Left kidney (tissue), 2 donors: ENCODE data around the gene RNF168. TPM values are rescaled to one million over a fixed set of nuclear protein-coding genes. Genes with fewer than 3 reads are reported as not detected.
"Not testable (repeated sequence)": the region's sequence is repeated elsewhere in the genome, so short reads cannot be mapped to it uniquely, and the experiment has no call there.

Experiments used
- DNase-seq: peaks from one replicate; pipeline ENCODE4 v3.0.0-alpha.2; 2013
- polyA plus RNA-seq: library from polyadenylated mRNA; unstranded; fragments of 120-200 nt; gene quantifications from one replicate; pipeline ENCODE4 v1.2.1, GENCODE V29; 2013; ENCODE audit not compliant: insufficient read length

RNF168 gene
- polyA plus RNA-seq, 1 donor, result 21.9 TPM

- DNase-seq, result no peak
Measured at GRCh38 chr3:196517919-196518318, 14.4 kb upstream of the RNF168 start.

GRCh38 chr3:196517162-196517800, 13.7 kb upstream of the RNF168 start:
- no peak for DNase-seq

- no peak for DNase-seq
Measured at GRCh38 chr3:196514913-196515621, 11.5 kb upstream of the RNF168 start, which contains the start of gene SMCO1. TSS of gene SMCO1 (minus strand) at chr3:196515346. CDS start at chr3:196515209, 137 bp downstream.

DNA sequence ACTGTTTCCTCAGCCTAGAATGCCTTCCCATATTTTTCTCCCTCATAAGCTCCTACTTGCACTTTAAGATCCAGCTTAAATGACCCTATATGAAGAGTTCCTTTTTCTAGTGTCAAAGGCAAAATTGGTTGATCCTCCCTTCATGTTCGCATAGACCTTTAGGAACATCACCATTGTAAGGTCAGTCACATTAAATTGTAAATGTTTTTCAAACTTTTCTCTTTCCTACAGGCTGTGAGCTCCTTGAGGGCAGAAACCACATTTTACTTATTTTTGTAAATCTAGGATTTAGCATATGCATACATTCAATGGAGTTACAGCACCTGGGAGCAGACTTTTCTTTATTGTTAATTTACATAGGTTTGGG, 10.8 kb upstream of the RNF168 start:
- no peak for DNase-seq

DNA sequence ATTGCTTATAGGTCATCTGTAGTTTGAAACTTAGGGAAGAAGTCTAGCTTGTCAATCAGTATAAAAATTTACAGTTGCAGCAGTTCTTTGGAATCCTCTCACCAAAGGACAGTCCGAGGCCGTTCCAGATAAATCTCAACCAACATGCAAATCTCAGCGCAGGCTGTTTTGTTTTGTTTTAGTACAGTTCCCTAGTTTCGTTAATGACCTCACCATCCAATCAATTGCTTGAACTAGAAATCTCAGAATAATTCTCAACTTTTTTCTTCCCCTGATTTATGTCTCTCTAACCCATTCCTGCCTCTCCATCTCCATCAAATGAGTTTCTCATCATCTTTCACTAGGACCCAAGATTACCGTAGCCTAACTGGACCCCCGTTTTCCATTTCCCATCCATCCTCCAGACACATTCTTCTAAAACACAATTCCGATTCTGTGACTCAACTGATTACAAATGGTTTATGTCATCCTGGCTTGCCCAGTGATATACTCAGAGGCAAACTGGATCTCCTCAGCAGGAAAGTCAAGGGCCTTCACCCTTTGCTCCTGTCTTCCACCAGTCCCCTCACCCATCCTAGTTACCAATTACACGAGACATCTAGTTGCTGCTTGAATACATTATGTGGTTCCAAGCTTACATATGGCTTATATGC, 10.3 kb upstream of the RNF168 start:
- DNase-seq, result no peak

DNA sequence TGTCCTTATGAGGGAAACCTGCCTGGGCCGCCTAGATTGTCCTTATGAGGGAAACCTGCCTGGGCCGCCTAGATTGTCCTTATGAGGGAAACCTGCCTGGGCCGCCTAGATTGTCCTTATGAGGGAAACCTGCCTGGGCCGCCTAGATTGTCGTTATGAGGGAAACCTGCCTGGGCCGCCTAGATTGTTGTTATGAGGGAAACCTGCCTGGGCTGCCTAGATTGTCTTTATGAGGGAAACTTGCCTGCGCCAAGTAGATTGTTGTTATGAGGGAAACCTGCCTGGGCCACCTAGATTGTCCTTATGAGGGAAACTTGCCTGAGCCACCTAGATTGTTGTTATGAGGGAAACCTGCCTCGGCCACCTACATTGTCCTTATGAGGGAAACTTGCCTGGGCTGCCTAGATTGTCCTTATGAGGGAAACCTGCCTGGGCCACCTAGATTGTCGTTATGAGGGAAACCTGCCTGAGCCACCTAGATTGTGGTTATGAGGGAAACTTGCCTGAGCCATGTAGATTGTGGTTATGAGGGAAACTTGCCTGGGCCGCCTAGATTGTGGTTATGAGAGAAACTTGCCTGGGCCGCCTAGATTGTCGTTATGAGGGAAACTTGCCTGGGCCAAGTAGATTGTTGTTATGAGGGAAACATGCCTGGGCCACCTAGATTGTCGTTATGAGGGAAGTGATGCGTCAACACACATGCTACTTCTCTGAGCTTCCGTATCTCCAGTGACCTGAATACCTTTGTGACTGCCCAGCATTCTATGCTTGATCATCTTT, 8.3 kb upstream of the RNF168 start:
- DNase-seq, result not testable (repeated sequence)

DNA sequence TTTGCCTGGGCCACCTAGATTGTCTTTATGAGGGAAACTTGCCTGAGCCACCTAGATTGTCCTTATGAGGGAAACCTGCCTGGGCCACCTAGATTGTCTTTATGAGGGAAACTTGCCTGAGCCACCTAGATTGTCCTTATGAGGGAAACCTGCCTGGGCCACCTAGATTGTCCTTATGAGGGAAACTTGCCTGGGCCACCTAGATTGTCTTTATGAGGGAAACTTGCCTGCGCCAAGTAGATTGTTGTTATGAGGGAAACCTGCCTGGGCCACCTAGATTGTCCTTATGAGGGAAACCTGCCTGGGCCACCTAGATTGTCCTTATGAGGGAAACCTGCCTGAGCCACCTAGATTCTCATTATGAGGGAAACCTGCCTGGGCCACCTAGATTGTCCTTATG, 7.5 kb upstream of the RNF168 start:
- DNase-seq, result not testable (repeated sequence)

DNA sequence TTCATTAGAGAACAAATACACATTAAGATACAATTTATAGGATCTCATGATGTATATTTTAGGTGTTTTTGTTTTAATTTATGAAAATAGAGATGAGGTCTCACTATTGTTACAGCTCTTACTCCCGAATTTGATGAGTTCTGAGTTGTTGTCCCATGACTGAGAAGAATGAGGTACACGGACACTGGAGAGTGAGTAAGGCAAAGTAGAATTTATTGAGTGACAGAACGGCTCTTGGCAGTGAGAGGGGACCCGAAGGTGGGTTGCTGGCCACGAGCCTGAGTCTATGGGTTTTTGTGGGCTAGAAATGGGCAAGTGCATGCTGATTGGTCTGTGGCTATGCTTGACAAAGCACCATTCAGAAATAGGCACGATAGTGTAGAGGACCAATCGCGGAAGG, 3.1 kb upstream of the RNF168 start:
- no peak for DNase-seq

DNA sequence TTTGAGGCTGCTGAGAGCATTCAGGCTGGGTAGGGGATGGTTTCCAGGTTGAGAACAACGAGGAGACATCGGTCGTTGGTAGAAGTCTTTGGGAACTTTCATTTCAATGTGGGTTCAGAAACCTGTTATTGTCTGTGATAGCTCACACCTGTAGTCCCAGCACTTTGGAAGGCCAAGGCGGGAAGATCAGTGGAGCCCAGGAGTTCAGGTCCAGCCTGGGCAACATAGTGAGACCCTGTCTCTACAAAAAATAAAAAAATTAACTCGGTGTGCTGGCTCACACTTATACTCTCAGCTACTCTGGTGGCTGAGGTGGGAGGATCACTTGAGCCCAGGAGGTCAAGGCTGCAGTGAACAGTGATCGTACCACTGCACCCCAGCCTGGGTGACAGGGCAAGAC, 988 bp upstream of the RNF168 start:
- DNase-seq, result no peak

- DNase-seq, result not testable (repeated sequence)
Measured at GRCh38 chr3:196504077-196504398, 470 bp upstream of the RNF168 start.

DNA sequence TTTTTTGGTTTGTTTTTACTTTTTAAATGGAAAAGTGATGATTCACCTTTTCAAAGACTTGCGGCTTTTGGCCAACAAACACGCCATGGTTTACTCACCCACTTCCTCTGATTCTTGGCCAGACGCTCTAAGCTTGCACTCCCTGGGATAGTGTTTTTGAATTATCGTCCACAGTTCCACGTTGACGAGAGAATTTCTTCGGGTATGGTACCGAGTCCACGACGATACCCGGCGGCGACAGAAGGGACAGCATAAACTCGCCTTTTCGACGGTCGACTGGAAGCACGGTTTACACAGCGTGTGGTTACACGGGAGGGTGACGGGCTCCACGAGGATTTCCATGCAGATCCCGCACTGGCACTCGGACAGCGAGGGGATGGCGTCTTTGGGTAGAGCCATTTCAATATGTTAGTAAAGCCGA, 783 bp downstream of the RNF168 start:
- DNase-seq, result no peak

DNA sequence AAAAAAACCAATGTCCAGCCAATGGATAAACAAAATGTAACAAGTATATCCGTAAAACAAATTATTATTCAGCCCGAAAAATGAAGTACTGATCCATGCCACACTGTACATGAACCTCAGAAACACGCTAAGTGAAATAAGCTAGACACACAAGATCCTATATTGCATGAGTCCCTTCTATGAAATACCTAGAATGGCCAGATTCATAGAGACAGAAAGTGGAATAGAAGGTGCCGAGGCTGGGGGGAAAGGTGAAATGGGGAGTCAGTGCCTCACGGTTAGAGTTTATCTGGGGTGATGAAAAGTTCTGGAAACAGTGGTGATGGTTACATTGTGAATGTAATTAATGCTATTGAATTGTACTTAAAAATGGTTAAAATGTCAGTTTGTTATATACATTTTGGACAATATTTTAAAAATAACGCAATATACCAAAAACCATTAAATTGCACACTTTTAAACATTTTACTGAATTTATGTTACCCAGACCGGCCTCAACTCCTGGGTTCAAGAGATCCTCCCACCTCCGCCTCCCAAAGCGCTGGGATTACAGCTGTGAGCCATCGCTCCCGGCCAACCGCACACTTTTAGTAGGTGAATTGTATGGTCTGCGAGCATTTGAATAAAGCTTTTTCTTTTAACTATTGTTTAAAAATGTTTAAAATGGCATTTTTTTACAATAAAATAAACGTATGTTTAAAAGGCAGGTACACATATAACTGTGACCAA, 2.1 kb downstream of the RNF168 start:
- DNase-seq, result no peak

DNA sequence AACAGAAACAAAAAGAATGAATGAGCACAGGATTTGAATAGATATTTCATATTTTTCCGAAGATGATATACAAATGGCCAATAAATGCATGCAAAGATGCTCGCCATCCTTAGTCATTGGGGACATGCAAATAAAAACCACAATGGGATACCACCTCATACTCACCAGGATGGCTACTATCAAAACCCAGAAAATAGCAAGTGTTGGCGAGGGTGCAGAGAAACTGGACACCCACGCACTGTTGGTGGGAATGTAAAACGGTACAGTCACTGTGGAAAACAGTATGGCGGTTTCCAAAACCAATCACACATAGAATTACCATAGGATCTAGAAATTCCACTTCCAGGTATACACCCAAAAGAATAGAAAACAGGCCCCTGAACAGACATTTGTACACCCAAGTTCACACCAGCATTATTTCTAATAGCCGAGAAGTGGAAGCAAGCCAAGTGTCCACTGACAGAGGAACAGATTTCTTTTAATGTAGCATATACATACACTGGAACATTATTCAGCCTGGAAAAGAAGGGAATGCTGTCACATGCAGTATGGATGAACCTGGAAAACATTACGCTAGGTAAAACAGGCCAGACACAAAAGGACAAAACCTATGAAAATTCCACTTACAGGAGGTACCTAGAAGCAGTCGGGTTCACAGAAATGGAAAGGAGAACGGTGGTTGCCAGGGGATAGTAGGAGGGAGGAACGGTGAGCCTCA, 3.6 kb downstream of the RNF168 start:
- DNase-seq, result no peak

DNA sequence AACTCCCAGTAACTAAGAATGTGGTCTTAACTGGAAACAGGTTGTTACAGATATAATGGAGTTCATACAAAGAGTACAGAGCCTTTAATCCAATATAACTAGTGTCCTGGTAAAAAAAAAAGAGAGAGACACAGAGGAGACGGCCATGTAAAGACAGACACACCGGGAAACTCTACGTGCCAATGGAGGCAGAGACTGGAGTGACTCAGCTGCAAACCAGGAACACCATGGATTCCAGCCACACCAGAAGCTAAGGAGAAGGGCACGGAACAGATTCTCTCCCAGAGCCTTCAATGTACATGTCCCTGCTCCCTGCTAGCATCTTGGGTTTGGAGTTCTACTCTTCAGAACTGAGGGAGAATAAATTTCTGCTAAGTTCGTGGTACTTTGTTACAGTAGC, 4.5 kb downstream of the RNF168 start:
- DNase-seq, result no peak

DNA sequence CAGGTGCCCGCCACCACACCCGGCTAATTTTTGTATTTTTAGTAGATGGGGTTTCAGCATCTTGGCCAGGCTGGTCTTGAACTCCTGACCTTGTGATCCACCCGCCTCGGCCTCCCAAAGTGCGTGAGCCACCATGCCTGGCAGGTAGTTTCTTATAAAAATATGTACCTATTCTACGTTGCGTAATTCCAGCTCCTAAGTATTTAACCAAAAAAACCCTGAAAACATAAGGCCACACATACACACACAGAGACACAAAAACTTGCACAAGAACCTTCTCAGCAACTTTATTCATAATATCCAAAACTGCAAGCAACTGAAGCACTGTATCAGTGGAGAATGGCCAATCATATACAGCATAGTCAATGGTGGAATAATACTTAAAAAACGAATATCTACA, 5.3 kb downstream of the RNF168 start:
- DNase-seq, result no peak

DNA sequence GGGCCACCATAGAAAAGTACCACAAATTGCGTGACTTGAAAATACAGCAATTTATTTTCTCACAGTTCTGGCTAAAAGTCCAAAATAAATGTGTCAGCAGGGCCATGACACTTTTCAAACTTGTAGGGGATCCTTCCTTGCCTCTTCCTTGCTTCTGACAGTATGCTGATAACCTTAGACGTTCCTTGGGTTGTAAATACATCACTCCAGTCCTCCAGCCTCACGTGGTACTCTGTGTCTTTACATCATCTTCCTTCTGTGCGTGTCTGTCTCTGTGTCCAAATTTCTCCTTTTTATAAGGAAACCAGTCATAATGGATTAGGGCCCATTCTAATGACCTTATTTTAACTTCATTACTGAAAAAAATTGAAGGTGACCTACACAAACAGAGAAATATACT, 7.4 kb downstream of the RNF168 start:
- DNase-seq, result no peak

GRCh38 chr3:196493292-196493691, 10.3 kb downstream of the RNF168 start:
- DNase-seq, result no peak

GRCh38 chr3:196492080-196492479, 11.5 kb downstream of the RNF168 start:
- DNase-seq, result no peak

DNA sequence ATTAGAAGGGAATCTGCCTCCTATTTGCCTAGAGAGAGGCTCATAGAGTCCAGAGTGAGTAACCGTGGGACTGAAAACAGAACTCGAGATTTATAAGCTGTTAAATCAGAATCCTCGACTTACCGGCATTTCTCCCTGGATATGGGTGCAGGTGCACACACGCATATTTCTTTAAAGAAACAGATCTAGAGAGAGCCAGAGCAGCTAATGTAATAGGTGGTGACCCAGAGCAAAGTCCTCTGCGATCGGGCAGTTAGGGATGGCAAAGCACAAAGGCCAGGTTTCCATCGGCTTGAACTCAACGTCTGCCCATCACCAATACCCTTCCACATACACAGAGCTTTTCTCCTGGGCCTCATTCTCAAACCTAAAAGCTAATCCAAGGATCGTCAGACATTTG, 13.8 kb downstream of the RNF168 start:
- DNase-seq, result no peak

DNA sequence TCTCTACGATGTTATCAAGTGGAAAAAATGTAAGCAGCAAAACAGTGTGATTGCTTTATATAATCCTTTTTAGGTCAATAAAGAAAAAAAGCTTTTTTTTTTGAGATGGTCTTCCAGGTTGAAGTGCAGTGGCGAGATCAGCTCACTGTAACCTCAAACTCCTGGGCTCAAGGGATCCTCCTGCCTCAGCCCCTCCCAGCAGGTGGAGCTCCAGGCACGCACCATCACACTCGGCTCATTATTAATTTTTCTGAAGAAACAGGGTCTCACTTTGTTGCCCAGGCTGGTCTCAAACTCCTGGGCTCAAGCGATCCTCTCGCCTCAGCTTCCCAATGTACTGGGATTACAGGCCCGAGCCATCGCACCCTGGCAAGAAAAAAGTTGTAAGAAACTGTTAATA, 17.3 kb downstream of the RNF168 start:
- DNase-seq, result no peak

DNA sequence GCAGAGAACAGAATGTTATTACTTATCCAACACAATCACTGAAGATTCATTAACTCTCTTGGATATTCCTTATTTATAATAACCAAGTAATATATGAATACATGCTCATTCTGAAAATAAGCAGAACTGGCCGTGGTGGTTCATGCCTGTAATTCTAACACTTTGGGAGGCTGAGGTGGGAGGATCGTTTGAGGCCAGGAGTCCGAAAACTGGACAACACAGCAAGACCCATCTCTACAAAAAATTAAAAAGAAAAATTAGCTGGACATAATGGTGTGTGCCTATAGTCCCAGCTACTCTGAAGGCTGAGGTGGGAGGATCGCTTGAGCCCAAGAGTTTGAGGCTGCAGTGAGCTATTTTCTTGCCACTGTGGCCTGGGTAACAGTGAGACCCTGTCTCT, 25.9 kb downstream of the RNF168 start:
- DNase-seq, result no peak
